Measurements from ENCODE around the gene SH3TC1. TPM values are rescaled to one million over a fixed set of nuclear protein-coding genes. Genes with fewer than 3 reads are reported as not detected.

SH3TC1 gene
- polyA plus RNA-seq, 3 donors = 36.9 to 85.7 (median 41.9) TPM

DNA sequence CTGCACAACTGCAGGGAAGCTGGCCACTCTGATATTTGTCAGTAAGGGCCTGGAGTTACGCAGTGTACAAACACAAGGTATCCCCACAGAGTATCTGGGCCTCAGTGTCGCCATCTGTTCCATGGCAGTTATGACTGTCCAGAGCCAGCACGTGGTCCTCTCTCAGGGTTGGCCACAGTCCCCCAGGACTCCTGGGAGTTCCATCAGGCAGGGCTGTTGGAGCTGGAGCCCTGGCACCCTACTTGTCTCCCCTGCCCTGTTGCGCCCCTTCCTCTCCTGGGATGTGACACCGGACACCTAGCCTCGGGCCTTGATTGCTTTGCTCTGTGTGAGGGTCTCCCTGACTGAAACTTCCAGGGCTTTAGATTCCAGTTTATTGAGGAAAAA, 78.9 kb downstream of the SH3TC1 start:
- Histone ChIP-seq H4K20me1 (ENCODE audit: insufficient read depth, low read length) (no peaks in the 10 kb centered on the region), H3K79me2 (ENCODE audit: insufficient read depth, low read length) (no peaks in the 10 kb centered on the region), H3K27ac (ENCODE audit: low read depth in 1 of 2, low read length in 2 of 2) (no peak overlapping the region), H3K4me3 (replicated peaks in 1 of 3; ENCODE audit: low read depth in 2 of 3, low read length in 3 of 3) (no peak overlapping the region), H3K4me1 (ENCODE audit: control insufficient read depth in 1 of 2, insufficient read depth in 2 of 2, low read length in 2 of 2) (peaks cover 9 to 13% of the 10 kb centered on the region in 2 donors), H3K9ac (ENCODE audit: insufficient read depth, low read length, poor library complexity, severe bottlenecking) (peak overlapping the region; percentile 4), H3K36me3 (replicated peaks in 1 of 2; ENCODE audit: control insufficient read depth in 1 of 2, insufficient read depth in 2 of 2, low read length in 2 of 2) (no peaks in the 10 kb centered on the region), H2AFZ (ENCODE audit: insufficient read depth, low read depth, low read length, poor library complexity, severe bottlenecking) (no peak overlapping the region), H3K4me2 (replicated peaks; ENCODE audit: extremely low read depth, low read length, poor library complexity, severe bottlenecking) (no peak overlapping the region), H3K27me3 (ENCODE audit: control insufficient read depth in 2 of 2, insufficient read depth in 2 of 2, low read length in 2 of 2) (no peaks in the 10 kb centered on the region), H3K9me3 (replicated peaks in 1 of 2; ENCODE audit: control insufficient read depth in 1 of 2, insufficient read depth in 1 of 2, low read length in 2 of 2) (no peaks in the 10 kb centered on the region)
- Mint-ChIP-seq H3K4me3 (no peak overlapping the region), H3K36me3 (no peaks in the 10 kb centered on the region), H3K27me3 (ENCODE audit: low read depth in 3 of 3) (peaks cover 8 to 12% (median 12%) of the 10 kb centered on the region in 3 donors), H3K9me3 (no peaks in the 10 kb centered on the region), H3K27ac (no peak overlapping the region), H3K4me1 (peaks cover 28% of the 10 kb centered on the region)
- DNase-seq = no peak
- intact Hi-C loops (cut with micrococcal nuclease) = no loop called here
- TF ChIP-seq, protein P1, sequence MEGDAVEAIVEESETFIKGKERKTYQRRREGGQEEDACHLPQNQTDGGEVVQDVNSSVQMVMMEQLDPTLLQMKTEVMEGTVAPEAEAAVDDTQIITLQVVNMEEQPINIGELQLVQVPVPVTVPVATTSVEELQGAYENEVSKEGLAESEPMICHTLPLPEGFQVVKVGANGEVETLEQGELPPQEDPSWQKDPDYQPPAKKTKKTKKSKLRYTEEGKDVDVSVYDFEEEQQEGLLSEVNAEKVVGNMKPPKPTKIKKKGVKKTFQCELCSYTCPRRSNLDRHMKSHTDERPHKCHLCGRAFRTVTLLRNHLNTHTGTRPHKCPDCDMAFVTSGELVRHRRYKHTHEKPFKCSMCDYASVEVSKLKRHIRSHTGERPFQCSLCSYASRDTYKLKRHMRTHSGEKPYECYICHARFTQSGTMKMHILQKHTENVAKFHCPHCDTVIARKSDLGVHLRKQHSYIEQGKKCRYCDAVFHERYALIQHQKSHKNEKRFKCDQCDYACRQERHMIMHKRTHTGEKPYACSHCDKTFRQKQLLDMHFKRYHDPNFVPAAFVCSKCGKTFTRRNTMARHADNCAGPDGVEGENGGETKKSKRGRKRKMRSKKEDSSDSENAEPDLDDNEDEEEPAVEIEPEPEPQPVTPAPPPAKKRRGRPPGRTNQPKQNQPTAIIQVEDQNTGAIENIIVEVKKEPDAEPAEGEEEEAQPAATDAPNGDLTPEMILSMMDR (IDR thresholded peaks at IDR 0.05) = no peak
- WGBS (ENCODE audit: insufficient coverage) = 61% methylated on average over 4 of the region's 6 CpGs

DNA sequence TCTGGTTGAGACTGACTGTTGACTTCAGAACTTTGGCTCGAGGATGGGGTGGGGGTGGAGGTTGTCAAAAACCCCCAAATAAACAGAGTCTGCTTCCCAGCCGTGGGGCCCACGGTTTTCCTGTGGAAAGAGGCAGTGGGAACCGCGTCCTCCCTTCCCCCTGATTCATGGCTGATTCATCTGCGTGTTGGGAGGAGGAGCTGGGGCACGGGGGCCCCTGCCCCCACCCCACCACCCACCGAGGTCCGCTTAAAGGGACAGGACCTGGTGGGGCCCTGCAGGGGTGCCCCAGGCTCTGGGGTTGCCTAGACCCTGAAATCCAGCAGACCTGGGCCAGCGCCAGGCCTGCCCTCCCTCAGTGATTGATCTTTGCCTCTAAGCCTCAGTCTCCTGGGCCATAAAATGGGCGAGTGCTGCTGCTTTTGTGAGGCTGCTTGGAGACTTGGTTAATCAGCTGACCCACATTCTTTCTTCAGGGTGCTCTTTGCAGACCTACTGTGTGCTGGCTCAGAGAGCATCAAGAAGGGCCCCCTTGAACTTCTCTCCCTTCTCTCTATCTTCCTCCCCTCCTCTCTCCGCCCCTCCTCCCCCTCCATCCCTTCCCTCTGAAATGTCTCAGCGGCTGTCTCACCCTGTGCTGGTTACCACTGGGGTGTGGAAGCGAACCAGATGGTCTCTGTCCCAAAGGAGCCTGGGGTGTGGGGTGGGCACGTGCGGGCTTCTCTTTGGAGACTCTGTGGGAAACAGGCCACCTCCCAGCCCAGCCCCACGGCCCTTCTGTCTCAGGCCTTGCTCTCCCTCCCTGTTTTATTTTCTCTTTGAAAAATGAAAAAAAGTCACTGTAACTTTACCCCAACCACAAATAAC, 79.6 kb downstream of the SH3TC1 start:
- intact Hi-C loops (cut with micrococcal nuclease) = no loop called here
- peaks cover 7 to 14% of the 10 kb centered on the region in 2 donors for H3K4me1 ChIP-seq (ENCODE audit: control insufficient read depth in 1 of 2, insufficient read depth in 2 of 2, low read length in 2 of 2)
- Mint-ChIP-seq H3K4me3 (peak overlapping the region in 1 of 2 donors; percentile 21), H3K4me1 (peaks cover 26% of the 10 kb centered on the region), H3K9me3 (no peaks in the 10 kb centered on the region), H3K36me3 (no peaks in the 10 kb centered on the region), H3K27ac (peak overlapping the region in 2 of 7 donors; percentile 53 to 58), H3K27me3 (ENCODE audit: low read depth in 3 of 3) (peaks cover 8 to 14% (median 12%) of the 10 kb centered on the region in 3 donors)
- no peak overlapping the region for H3K4me3 ChIP-seq (replicated peaks in 1 of 3; ENCODE audit: low read depth in 2 of 3, low read length in 3 of 3)
- no peaks in the 10 kb centered on the region for H3K79me2 ChIP-seq (ENCODE audit: insufficient read depth, low read length)
- H2AFZ ChIP-seq (ENCODE audit: insufficient read depth, low read depth, low read length, poor library complexity, severe bottlenecking) = no peak overlapping the region
- TF ChIP-seq, protein P1 (IDR thresholded peaks at IDR 0.05) = no peak
- no peak overlapping the region for H3K4me2 ChIP-seq (replicated peaks; ENCODE audit: extremely low read depth, low read length, poor library complexity, severe bottlenecking)
- no peak overlapping the region for H3K27ac ChIP-seq (ENCODE audit: low read depth in 1 of 2, low read length in 2 of 2)
- no peak for DNase-seq
- H3K9me3 ChIP-seq (replicated peaks in 1 of 2; ENCODE audit: control insufficient read depth in 1 of 2, insufficient read depth in 1 of 2, low read length in 2 of 2) = no peaks in the 10 kb centered on the region
- WGBS (ENCODE audit: insufficient coverage) = 23% methylated on average over 4 of the region's 17 CpGs
- no peaks in the 10 kb centered on the region for H3K27me3 ChIP-seq (ENCODE audit: control insufficient read depth in 2 of 2, insufficient read depth in 2 of 2, low read length in 2 of 2)
- H3K9ac ChIP-seq (ENCODE audit: insufficient read depth, low read length, poor library complexity, severe bottlenecking) = peak overlapping the region; percentile 4
- no peaks in the 10 kb centered on the region for H3K36me3 ChIP-seq (replicated peaks in 1 of 2; ENCODE audit: control insufficient read depth in 1 of 2, insufficient read depth in 2 of 2, low read length in 2 of 2)
- no peaks in the 10 kb centered on the region for H4K20me1 ChIP-seq (ENCODE audit: insufficient read depth, low read length)

Data from CD14-positive monocyte (primary cell).